ENCODE measurements around the gene DCDC1.

Gene DCDC1

GRCh38 chr11:31118566-31118965 lies 251.0 kb downstream of the DCDC1 start:
- no peak for DNase-seq (ENCODE audit: low read depth)
- no peak overlapping the region for H3K4me3 ChIP-seq (ENCODE audit: control insufficient read depth, low read depth, low read length)
- no peak for TF ChIP-seq CTCF (IDR thresholded peaks at IDR 0.05; ENCODE audit: control insufficient read depth, insufficient read depth, low read depth, low read length, missing control alignments)

GRCh38 chr11:31117038-31117437 lies 252.5 kb downstream of the DCDC1 start:
- H3K4me3 ChIP-seq (ENCODE audit: control insufficient read depth, low read depth, low read length), result no peak overlapping the region

GRCh38 chr11:31114442-31114841 lies 255.1 kb downstream of the DCDC1 start:
- DNase-seq (ENCODE audit: low read depth), result no peak
- TF ChIP-seq CTCF (IDR thresholded peaks at IDR 0.05; ENCODE audit: control insufficient read depth, insufficient read depth, low read depth, low read length, missing control alignments), result no peak
- H3K4me3 ChIP-seq (ENCODE audit: control insufficient read depth, low read depth, low read length), result no peak overlapping the region

More at GRCh38 chr11:31117038-31117437, 252.5 kb downstream of the DCDC1 start:
- DNase-seq (ENCODE audit: low read depth), result no peak
- TF ChIP-seq CTCF (IDR thresholded peaks at IDR 0.05; ENCODE audit: control insufficient read depth, insufficient read depth, low read depth, low read length, missing control alignments), result no peak

GRCh38 chr11:31110830-31111229 lies 258.7 kb downstream of the DCDC1 start:
- no peak for TF ChIP-seq CTCF (IDR thresholded peaks at IDR 0.05; ENCODE audit: control insufficient read depth, insufficient read depth, low read depth, low read length, missing control alignments)
- no peak overlapping the region for H3K4me3 ChIP-seq (ENCODE audit: control insufficient read depth, low read depth, low read length)
- DNase-seq (ENCODE audit: low read depth), result no peak

- no peak for TF ChIP-seq CTCF (IDR thresholded peaks at IDR 0.05; ENCODE audit: control insufficient read depth, insufficient read depth, low read depth, low read length, missing control alignments)
- DNase-seq (ENCODE audit: low read depth), result no peak
- no peak overlapping the region for H3K4me3 ChIP-seq (ENCODE audit: control insufficient read depth, low read depth, low read length)
Observed at GRCh38 chr11:31109446-31109845, 260.1 kb downstream of the DCDC1 start.

- TF ChIP-seq CTCF (IDR thresholded peaks at IDR 0.05; ENCODE audit: control insufficient read depth, insufficient read depth, low read depth, low read length, missing control alignments), result no peak
- no peak for DNase-seq (ENCODE audit: low read depth)
- H3K4me3 ChIP-seq (ENCODE audit: control insufficient read depth, low read depth, low read length), result no peak overlapping the region
Observed at GRCh38 chr11:31107649-31108048, 261.9 kb downstream of the DCDC1 start.
